HepG2 (cell line): ENCODE results near the gene WDR31. TPM values are rescaled to one million over a fixed set of nuclear protein-coding genes. Genes with fewer than 3 reads are reported as not detected.

Source experiments
- ATAC-seq: fragments of 200-7000 bp; cut with Tn5 transposase; 3 replicates; pipeline ENCODE4 v1.9.1; 2020; ENCODE audit warnings: mild to moderate bottlenecking, moderate library complexity
- BruUV-seq: library from RNA; stranded (reverse); fragments of 400-500 nt; replicated peaks from 2 replicates; lab custom pipeline; 2021; lab: Mats Ljungman, UMichigan
- CTCF ChIA-PET: fragments of 300-600 bp; formaldehyde crosslinking; extraction: SDS; loops from one replicate; lab custom pipeline; 2021; ENCODE audit warnings: low total read pairs, inconsistent platforms, low intra/inter-chr PET ratio; lab: Yijun Ruan, JAX
- POLR2A ChIA-PET: fragments of 350-600 bp; sonication (Branson Sonifier 250); formaldehyde crosslinking; loops from one replicate; lab custom pipeline; 2020; ENCODE audit warnings: antibody characterized with exemption, inconsistent platforms; lab: Yijun Ruan, JAX
- DNase-seq: peaks from one replicate; pipeline ENCODE4 v3.0.0-alpha.2; 2015; ENCODE audit warnings: low spot score
- FAIRE-seq: peaks from 3 replicates; lab custom pipeline; 2011; peaks lifted over from hg19 to GRCh38; lab: Jason Lieb, UNC
- H2AFZ ChIP-seq: one replicate; pipeline ENCODE4 v1.6.1; 2011; ENCODE audit warnings: low read length, inconsistent platforms
- H3K27ac ChIP-seq: fragments of 300-600 bp; 3 replicates; pipeline ENCODE4 v1.8.0; 2011; ENCODE audit warnings: mixed run types, mild to moderate bottlenecking, mixed read lengths, low read length, inconsistent platforms; ENCODE audit not compliant: insufficient read depth; ENCODE audit errors: extremely low read length
- H3K27me3 ChIP-seq, 2 experiments: fragments of 200-600 bp in 1 of 2; 2 replicates in 1 of 2; 3 replicates in 1 of 2; pipeline versions ENCODE4 v1.6.0 to v1.8.0; 2011; ENCODE audit warnings: low read length in 2 of 2, mild to moderate bottlenecking in 2 of 2, moderate library complexity in 2 of 2, inconsistent platforms in 1 of 2; ENCODE audit not compliant: insufficient read depth in 2 of 2, control insufficient read depth in 1 of 2
- H3K36me3 ChIP-seq, 2 experiments: fragments of 200-600 bp in 1 of 2; replicated peaks in 1 of 2; 2 replicates in 1 of 2; 3 replicates in 1 of 2; pipeline versions ENCODE4 v1.5.1 to v1.8.0; 2011; ENCODE audit warnings: low read length in 2 of 2, inconsistent platforms in 1 of 2; ENCODE audit not compliant: insufficient read depth in 2 of 2, control insufficient read depth in 1 of 2
- H3K4me1 ChIP-seq: 2 replicates; pipeline ENCODE4 v1.5.1; 2012; ENCODE audit warnings: low read length, inconsistent platforms; ENCODE audit not compliant: insufficient read depth
- H3K4me2 ChIP-seq: 2 replicates; pipeline ENCODE4 v1.6.0; 2011; ENCODE audit warnings: low read depth, low read length, inconsistent platforms
- H3K4me3 ChIP-seq, 3 experiments: fragments of 200-600 bp in 1 of 3; sonication (generic), shearing (Covaris generic) in 1 of 3; replicated peaks in 1 of 3; 2 replicates each; pipeline ENCODE4 v1.5.1; 2011 to 2016; ENCODE audit warnings: low read length in 3 of 3, inconsistent platforms in 2 of 3, low read depth in 2 of 3, mild to moderate bottlenecking in 2 of 3, control low read depth in 1 of 3, mixed read lengths in 1 of 3; ENCODE audit not compliant: insufficient read depth in 1 of 3
- H3K79me2 ChIP-seq: one replicate; pipeline ENCODE4 v1.6.1; 2011; ENCODE audit warnings: low read length, inconsistent platforms; ENCODE audit not compliant: insufficient read depth
- H3K9ac ChIP-seq: 2 replicates; pipeline ENCODE4 v1.6.0; 2011; ENCODE audit warnings: mild to moderate bottlenecking, low read depth, low read length, inconsistent platforms; ENCODE audit not compliant: insufficient read depth
- H3K9me3 ChIP-seq: 2 replicates; pipeline ENCODE4 v1.5.1; 2012; ENCODE audit warnings: mild to moderate bottlenecking, low read length
- H4K20me1 ChIP-seq: 2 replicates; pipeline ENCODE4 v1.6.0; 2011; ENCODE audit warnings: inconsistent platforms, mild to moderate bottlenecking, low read length, moderate library complexity; ENCODE audit not compliant: insufficient read depth
- NR2F1 ChIP-seq, 2 experiments: fragments of 450-650 bp in 1 of 2; formaldehyde crosslinking in 1 of 2; IDR thresholded peaks; 2 replicates each; pipeline versions ENCODE4 v1.5.0 to v1.6.1; 2016 to 2020; ENCODE audit warnings: mild to moderate bottlenecking in 1 of 2, missing compliant biosample characterization in 1 of 2, missing genetic modification reagents in 1 of 2, moderate library complexity in 1 of 2
- PCBP1 ChIP-seq: fragments of 200-400 bp; formaldehyde crosslinking; IDR thresholded peaks from 2 replicates; pipeline ENCODE4 v1.6.1; 2017; ENCODE audit warnings: mild to moderate bottlenecking, low read depth, low read length, borderline replicate concordance
- SALL1 ChIP-seq: sonication (generic); formaldehyde crosslinking; IDR thresholded peaks from 2 replicates; pipeline ENCODE4 v1.8.0; 2022; ENCODE audit warnings: mild to moderate bottlenecking, missing genetic modification reagents
- ZBTB14 ChIP-seq: sonication (generic); formaldehyde crosslinking; IDR thresholded peaks from 2 replicates; pipeline ENCODE4 v1.4.0; 2020; ENCODE audit warnings: missing genetic modification reagents
- ZNF75D ChIP-seq: sonication (generic); formaldehyde crosslinking; IDR thresholded peaks from 2 replicates; pipeline ENCODE4 v1.8.1; 2023; ENCODE audit warnings: missing genetic modification reagents, mild to moderate bottlenecking, borderline replicate concordance
- ZNF878 ChIP-seq: sonication (generic); formaldehyde crosslinking; IDR thresholded peaks from 2 replicates; pipeline ENCODE4 v1.8.1; 2023; ENCODE audit warnings: mild to moderate bottlenecking, missing genetic modification reagents, moderate library complexity
- WGBS: methylation state at CpG from one replicate; pipeline ENCODE4 v1.1.6; 2017; ENCODE audit warnings: low lambda C conversion rate; 5-methylcytosine and 5-hydroxymethylcytosine counted together
- in situ Hi-C: cut with HindIII; loops from 2 replicates; pipeline ENCODE4 v1.10.0; 2017; ENCODE audit warnings: low pct_unique_long_range_greater_than_20kb; ENCODE audit not compliant: extremely low pct_ligation_motif_present
- intact Hi-C: fragments of 100-400 bp; cut with micrococcal nuclease; formaldehyde crosslinking; loops from one replicate; pipeline ENCODE4 v1.10.0; 2022; ENCODE audit not compliant: unreplicated experiment
- polyA plus RNA-seq, 8 experiments: library from polyadenylated mRNA; depleted of rRNA in 3 of 8; stranded (reverse) in 7 of 8; unstranded in 1 of 8; fragments of >200 nt; fragmentation: Illumina TruSeq in 4 of 8; extraction: Trizol in 4 of 8; gene quantifications; 2 replicates each; pipeline versions ENCODE4 v1.2.1 to v1.2.3, GENCODE V29; 2011 to 2016; ENCODE audit warnings: low read depth in 4 of 8, missing spikeins in 1 of 8, mixed read lengths in 1 of 8; ENCODE audit not compliant: insufficient read depth in 1 of 8
- total RNA-seq, 5 experiments: library from RNA; depleted of rRNA; stranded (reverse); fragments of >200 nt; fragmentation: Illumina TruSeq; extraction: Trizol; gene quantifications; 2 replicates each; pipeline ENCODE4 v1.2.3, GENCODE V29; 2016; ENCODE audit warnings: low read depth in 1 of 5

WDR31 gene
- total and polyA plus RNA-seq, 2 of the 13 experiments (the other 11 are each of a cell fraction or from before 2014, with no cell fraction given), result 0.33 to 1.7 TPM

GRCh38 chr9:113350107-113350661 lies 10.1 kb upstream of the WDR31 start:
- no peak overlapping the region for H2AFZ ChIP-seq
- no peaks in the 10 kb centered on the region for H3K9me3 ChIP-seq
- ChIA-PET CTCF (no interaction called here), POLR2A (interaction anchor here (0.6 to 2.9 kb wide), 5 partner anchors 10 to 251 kb away, joined by 3 to 14 read pairs (median 5); partner anchors contain the start of genes C9orf43, CDC26, POLE3 and PRPF4)
- no peak overlapping the region for H3K9ac ChIP-seq
- no peaks in the 10 kb centered on the region for H4K20me1 ChIP-seq
- TF ChIP-seq ZNF75D (CRISPR knock-in tag), result no peak
- TF ChIP-seq ZNF878 (CRISPR knock-in tag), result 0 out of 2 replicates have a peak, but pooled peaks have one; percentile 28
- no peak for TF ChIP-seq ZBTB14 (CRISPR knock-in tag)
- 0 out of 2 replicates have a peak, but pooled peaks have one; percentile 14 for TF ChIP-seq SALL1 (CRISPR knock-in tag)
- no peak for TF ChIP-seq PCBP1
- TF ChIP-seq NR2F1 (CRISPR knock-in tag; IDR thresholded peaks at IDR 0.05), result no peak
- ATAC-seq (no peak), FAIRE-seq (no peak), DNase-seq (no peak)
- H3K4me1 ChIP-seq, result peaks cover 41% of the 10 kb centered on the region
- no peaks in the 10 kb centered on the region for H3K79me2 ChIP-seq
- H3K36me3 ChIP-seq, result no peaks in the 10 kb centered on the region
- 27% methylated on average over 14 of the region's 14 CpGs for WGBS
- intact Hi-C loops (no loop called here), in situ Hi-C loops (loop anchor here (5.0 kb wide), 1 partner anchor 52 kb away; the partner anchor contains the start of gene ALAD)
- BruUV-seq, result no TSS peak
- H3K4me2 ChIP-seq, result peak overlapping the region; percentile 87
- peak overlapping the region; percentile 26 to 73 (median 42); a peak in 3 of 6 replicates for H3K4me3 ChIP-seq
- H3K27ac ChIP-seq, result no peak overlapping the region
- peaks cover 0 to 32% of the 10 kb centered on the region in 2 experiments; a peak in 3 of 5 replicates for H3K27me3 ChIP-seq
